HFF-Myc (cell line): ENCODE results near the gene TMEM225B.
"Not testable (repeated sequence)": the region's sequence is repeated elsewhere in the genome, so short reads cannot be mapped to it uniquely, and the experiment has no call there.

ENCODE experiments used
- DNase-seq: peaks from one replicate; pipeline ENCODE4 v3.0.0-alpha.2; 2011; ENCODE audit warnings: low read depth; ENCODE audit errors: extremely low read depth
- H3K4me3 ChIP-seq: replicated peaks from 2 replicates; pipeline ENCODE4 v1.5.1; 2011; ENCODE audit warnings: low read depth, mild to moderate bottlenecking, control low read depth, low read length
- TF ChIP-seq, protein P1 (sequence below): IDR thresholded peaks from 2 replicates; pipeline ENCODE4 v1.5.1; 2012; ENCODE audit warnings: mild to moderate bottlenecking, low read depth, low read length, control low read depth; ENCODE audit errors: missing control alignments

TMEM225B gene, protein sequence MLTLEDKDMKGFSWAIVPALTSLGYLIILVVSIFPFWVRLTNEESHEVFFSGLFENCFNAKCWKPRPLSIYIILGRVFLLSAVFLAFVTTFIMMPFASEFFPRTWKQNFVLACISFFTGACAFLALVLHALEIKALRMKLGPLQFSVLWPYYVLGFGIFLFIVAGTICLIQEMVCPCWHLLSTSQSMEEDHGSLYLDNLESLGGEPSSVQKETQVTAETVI

DNA sequence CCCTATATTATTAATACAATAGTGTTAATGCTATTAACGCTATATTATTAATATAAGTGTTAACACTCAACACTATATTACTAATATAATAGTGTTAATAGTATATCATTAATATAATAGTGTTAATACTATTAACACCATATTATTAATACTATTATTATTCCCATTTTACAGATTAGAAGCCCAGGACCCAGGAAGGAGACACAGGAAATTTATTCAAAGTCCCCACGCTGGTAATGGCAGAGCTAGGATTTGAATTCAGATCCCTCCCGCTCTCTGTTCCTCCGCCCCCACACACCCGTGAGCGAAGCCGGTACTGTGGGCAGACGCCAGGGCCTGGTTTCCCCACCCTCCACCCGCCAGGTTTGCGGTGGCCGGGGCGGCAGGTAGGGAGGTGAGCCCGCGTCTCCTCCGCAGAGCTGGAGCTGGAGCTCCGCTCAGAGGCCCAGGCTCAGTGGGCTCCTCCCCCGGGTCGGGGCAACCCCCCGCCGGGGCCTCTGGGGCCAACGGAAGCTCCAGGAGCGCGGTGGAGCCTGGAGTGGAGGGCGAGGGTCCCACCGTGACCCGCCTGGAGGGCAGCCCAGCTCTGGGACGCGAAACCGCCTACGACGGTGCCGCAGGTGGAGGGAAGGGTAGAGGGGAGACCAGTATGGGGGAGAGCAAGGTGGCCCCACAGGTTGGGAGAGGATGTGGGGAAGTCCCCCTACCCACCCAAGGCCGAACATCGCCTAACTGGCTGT, at the start of gene TMEM225B:
TSS of gene TMEM225B (plus strand) at position 506 of the 740 bp plus-strand sequence. CDS start 6,122 bp downstream, outside the sequence.
- TF ChIP-seq, protein P1, sequence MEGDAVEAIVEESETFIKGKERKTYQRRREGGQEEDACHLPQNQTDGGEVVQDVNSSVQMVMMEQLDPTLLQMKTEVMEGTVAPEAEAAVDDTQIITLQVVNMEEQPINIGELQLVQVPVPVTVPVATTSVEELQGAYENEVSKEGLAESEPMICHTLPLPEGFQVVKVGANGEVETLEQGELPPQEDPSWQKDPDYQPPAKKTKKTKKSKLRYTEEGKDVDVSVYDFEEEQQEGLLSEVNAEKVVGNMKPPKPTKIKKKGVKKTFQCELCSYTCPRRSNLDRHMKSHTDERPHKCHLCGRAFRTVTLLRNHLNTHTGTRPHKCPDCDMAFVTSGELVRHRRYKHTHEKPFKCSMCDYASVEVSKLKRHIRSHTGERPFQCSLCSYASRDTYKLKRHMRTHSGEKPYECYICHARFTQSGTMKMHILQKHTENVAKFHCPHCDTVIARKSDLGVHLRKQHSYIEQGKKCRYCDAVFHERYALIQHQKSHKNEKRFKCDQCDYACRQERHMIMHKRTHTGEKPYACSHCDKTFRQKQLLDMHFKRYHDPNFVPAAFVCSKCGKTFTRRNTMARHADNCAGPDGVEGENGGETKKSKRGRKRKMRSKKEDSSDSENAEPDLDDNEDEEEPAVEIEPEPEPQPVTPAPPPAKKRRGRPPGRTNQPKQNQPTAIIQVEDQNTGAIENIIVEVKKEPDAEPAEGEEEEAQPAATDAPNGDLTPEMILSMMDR, result no peak
- H3K4me3 ChIP-seq, result no peak within 1 kb of the TSS
- no peak for DNase-seq

- not testable (repeated sequence) for H3K4me3 ChIP-seq, DNase-seq
Measured at GRCh38 chr7:99549545-99549944, 48.5 kb upstream of the TMEM225B start.

GRCh38 chr7:99551334-99551733, 46.7 kb upstream of the TMEM225B start:
- H3K4me3 ChIP-seq, result peak overlapping the region; percentile 85
- DNase-seq, result no peak
- TF ChIP-seq, protein P1, result no peak

- TF ChIP-seq, protein P1, result no peak
- H3K4me3 ChIP-seq, result peak within 1 kb of the TSS; percentile 85
- DNase-seq, result peak; percentile 84
Measured at GRCh38 chr7:99551767-99552463, 46.2 kb upstream of the TMEM225B start, which contains the start of gene FAM200A. Gene FAM200A (minus strand): TSS chr7:99552114. CDS start chr7:99548407, 3,707 bp downstream.

DNA sequence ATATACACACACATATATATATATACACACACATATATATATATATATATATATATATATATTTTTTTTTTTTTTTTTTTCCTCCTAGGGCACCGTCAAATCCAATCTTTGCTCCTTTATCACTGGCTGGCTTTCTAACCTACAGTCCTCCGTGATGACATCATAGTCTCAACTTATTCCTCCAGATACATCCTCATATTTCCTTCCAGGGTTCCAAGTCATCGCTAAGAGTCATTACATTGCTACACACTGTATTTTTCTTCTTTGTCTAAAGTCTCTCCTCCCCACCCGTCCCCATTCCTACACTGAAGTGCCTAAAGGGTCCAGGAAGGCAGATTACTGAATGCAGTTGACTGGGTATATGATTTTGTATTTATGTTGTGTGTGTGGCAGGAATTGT, 45.0 kb upstream of the TMEM225B start:
- TF ChIP-seq, protein P1, result no peak
- DNase-seq, result no peak
- H3K4me3 ChIP-seq, result no peak overlapping the region

- no peak for DNase-seq
- TF ChIP-seq, protein P1, result no peak
- H3K4me3 ChIP-seq, result no peak overlapping the region
Measured at GRCh38 chr7:99554939-99555338, 43.1 kb upstream of the TMEM225B start.

DNA sequence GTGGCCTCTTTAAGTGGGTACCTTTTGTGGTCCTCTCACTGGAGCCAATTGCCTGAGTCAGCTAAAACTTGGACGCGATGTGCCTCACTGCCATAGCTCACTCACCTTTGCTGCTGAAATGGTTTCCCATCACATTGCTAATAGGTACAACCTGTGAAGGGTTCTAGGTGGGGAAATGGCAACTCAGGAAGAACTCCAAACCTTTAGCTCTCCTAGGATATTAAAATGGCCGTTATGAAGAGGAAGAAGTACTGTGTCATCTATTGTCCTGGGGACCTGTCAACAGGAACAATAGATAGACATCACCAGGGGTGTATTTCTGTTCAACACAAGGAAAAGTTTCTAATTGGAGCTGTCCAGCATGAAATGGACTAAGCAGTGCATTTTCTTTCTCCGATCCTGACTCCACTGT, 40.9 kb upstream of the TMEM225B start:
- TF ChIP-seq, protein P1, result no peak
- no peak for DNase-seq
- H3K4me3 ChIP-seq, result peak overlapping the region; percentile 91
